GM18502 (cell line): ENCODE measurements around the gene RGS10.
A peak's percentile ranks its signal among the peaks of the same experiment; 100 is the strongest.
"Not testable (repeated sequence)": the region's sequence is repeated elsewhere in the genome, so short reads cannot be mapped to it uniquely, and the experiment has no call there.

Experiments
- ATAC-seq: cut with Tn5 transposase; IDR thresholded peaks from one replicate; pipeline ENCODE4 v1.9.1; 2021; ENCODE audit warnings: mild to moderate bottlenecking; ENCODE audit not compliant: unreplicated experiment, poor library complexity

The RGS10 gene, protein sequence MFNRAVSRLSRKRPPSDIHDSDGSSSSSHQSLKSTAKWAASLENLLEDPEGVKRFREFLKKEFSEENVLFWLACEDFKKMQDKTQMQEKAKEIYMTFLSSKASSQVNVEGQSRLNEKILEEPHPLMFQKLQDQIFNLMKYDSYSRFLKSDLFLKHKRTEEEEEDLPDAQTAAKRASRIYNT

DNA sequence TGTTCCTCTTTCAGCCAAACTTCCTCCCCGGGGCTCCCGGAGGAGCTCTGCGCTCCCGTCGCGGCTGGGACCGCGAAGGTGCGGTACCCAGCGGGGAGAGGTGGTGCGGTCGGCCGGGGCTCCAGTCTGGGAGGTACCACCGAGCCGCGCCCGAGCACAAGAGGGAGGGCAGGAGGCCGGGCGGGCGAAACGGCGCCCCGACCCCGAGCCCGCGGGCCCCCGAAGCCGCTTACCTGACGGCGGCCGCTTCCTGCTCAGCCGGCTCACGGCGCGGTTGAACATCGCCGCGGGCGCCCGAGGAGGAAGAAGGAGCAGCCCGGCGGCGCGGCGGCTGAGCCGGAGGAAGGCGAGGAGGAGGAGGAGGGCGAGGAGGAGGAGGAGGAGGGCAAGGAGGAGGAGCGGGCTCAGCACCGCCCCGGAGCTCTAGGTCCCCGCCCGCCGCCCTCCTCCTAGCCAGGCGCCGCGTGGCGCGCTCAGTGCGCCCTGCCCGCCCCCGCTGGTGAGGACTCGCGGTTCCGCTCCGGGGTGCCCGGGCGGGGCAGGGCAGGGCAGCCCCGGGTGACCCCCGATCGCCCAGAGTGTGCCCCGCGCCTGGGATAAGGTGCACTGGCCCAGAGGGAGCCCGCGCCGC, at the start of gene RGS10:
Gene RGS10, minus strand, starts transcription at position 363 of the 631 bp plus-strand sequence. Its CDS starts 81 bp downstream, at position 282.
- ATAC-seq, result peak; percentile 73

DNA sequence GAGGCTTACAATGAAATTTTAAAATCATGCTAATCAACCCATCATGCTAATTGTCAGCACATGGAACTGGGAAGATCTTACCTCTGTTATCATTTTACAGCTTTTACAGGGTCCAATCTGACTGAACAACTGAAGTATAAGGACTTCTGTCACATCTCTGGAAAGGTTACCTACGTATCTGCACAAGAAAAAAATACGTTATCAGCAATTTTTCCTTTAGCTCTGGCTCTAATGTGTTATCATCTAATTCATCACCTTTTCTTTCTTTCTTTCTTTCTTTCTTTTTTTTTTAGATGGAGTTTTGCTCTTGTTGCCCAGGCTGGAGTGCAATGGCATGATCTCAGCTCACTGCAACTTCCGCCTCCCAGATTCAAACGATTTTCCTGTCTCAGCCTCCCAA, 45.6 kb upstream of the RGS10 start:
- no peak for ATAC-seq

DNA sequence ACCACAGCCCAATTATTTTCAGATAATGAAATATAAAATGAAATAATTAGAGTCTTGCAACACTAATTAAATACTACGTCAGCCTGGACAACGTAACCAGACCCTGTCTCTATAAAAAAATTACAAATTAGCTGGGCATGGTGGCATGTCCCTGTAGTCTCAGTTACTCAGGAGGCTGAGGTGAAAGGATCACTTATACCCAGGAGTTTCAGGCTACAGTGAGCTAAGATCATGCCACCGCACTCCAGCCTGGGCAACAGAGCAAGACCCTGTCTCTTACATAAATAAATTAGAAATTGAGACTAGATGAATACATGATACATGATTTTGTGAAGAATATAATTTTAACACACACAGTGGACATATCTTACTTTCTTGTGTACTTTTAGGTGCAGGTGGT, 35.8 kb upstream of the RGS10 start:
- ATAC-seq, result no peak

DNA sequence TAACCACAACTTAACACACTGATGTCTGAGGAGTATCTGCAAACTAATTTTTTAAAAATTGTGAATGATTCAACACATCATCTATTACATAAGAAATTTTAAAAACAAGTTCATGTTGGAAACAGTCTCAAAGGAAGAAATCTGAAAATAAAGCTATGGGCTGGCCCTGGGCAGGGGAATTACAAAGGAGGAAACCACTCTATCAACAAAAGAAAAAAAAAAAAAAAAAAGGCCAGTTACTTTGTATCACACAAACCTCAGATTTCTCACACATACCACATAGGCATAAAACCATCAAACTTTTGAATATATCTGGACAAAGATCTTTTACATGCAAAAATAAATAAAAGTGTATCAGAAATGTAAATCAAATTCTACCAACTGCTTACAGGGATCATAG, 33.5 kb upstream of the RGS10 start:
- no peak for ATAC-seq

DNA sequence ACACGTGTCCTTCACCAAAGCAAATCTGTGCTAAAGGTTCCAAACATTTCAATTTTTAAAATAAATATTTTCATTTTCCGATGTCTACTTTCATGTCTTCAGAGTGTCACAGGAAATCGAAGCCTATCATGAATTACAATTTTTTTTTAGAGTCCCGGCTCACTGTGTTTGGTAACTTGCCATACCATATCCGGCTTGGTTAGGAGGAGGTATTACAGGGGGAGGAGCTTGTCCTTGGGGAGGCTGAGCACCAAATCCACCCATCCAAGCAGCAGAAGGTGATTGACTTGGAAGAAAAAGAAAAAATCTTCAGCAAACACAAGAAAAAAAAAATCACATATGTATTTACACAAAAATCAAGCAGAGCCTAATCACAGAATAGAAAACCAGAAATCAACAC, 33.0 kb upstream of the RGS10 start:
- no peak for ATAC-seq

DNA sequence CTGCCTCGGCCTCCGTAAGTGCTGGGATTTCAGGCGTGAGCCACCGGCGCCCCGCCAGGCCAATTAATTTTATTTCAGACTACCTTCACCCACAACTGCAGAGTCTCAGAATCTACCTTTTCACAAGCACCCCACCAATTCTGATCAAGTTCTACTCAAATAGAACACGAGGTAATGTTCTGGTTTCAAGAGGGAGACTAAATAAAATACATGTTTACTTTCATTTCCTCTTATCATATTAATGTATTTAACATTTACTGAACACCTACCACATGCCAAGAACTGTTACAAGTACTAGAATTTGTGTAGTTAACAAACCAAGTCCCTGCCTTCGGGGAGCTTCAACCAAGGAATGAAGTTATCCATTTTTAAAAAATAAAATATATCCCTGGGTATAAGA, 25.5 kb upstream of the RGS10 start:
- ATAC-seq, result no peak

DNA sequence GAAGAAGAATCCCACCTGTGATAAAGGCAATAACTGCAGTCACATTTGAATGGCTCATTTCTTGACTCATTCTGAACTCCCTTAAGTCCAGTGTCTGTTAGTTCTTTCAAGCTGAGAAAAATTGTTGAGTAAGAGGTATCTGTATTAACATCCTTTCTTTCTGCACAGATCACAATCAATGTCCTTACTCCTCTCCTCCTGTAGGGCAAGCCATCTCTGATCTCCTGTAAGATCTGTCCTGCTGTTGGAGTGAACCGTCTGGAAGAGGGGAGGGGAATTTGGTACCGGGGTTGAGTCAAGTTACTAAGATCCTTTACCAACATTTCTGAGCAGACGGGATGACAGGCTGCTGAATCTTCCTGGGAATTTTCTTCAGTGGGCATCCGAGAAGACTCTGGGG, 19.6 kb upstream of the RGS10 start:
- ATAC-seq, result no peak

DNA sequence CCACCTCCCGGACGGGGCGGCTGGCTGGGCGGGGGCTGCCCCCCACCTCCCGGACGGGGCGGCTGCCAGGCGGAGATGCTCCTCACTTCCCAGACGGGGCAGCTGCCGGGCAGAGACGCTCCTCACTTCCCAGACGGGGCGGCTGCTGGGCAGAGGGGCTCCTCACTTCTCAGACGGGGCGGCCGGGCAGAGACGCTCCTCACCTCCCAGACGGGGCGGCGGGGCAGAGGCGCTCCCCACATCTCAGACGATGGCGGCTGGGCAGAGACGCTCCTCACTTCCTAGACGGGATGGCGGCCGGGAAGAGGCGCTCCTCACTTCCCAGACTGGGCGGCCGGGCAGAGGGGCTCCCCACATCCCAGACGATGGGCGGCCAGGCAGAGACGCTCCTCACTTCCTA, 17.0 kb upstream of the RGS10 start:
- ATAC-seq, result not testable (repeated sequence)

DNA sequence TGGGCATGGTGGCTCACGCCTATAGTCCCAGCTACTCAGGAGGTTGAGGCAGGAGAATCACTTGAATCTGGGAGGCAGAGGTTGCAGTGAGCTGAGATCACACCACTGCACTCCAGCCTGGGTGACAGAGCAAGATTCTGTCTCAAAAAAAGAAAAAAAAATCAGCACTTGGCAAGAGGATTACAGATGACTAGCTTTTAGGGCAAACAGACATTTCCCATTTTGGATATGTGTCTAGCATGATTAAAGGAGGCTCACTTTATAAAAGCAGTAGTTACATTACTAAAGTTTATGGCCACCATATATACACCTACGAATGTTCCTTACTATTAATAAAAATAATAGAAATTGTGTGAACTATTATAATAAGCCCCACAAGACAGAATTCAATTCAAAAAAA, 13.6 kb upstream of the RGS10 start:
- ATAC-seq, result not testable (repeated sequence)

DNA sequence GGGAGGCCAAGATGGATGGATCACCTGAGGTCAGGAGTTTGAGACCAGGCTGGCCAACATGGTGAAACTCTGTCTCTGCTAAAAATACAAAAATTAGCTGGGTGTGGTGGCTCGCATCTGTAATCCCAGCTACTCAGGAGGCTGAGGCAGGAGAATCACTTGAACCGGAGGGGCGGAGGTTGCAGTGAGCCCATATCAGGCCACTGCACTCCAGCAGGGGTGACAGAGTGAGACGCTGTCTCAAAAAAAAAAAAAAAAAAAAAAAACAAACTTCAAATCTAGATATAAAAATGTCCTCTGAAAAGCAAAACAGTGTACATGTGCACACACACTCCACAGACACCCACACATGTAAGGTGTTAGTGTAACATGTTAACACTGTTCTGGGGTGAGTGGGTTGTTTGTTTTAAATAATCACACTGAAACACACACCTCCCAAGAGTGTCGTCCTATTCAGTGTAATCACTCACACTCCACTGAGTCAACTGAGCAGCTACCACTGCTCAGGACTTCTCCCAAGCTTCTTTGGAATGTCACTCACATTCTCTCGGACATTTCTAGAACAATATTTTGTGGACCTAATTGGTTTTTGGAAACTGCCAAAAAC, 12.8 kb upstream of the RGS10 start:
- no peak for ATAC-seq

DNA sequence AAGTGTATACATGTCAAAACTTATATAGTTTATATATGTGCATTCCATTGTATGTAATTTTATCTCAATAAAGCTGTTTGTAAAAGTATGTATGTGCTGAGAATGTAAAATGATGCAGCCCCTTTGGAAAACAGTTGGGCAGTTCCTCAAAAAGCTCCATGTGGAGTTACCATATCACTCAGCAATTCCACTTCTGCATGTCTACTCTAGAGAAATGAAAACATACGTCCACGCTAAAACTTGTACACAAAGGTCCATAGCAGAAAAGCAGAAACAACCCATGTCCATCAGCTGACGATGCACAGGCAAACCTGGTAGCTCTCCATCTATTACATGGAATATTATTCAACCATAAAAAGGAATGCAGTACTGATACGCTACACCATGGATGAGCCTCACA, 8.3 kb upstream of the RGS10 start:
- no peak for ATAC-seq

DNA sequence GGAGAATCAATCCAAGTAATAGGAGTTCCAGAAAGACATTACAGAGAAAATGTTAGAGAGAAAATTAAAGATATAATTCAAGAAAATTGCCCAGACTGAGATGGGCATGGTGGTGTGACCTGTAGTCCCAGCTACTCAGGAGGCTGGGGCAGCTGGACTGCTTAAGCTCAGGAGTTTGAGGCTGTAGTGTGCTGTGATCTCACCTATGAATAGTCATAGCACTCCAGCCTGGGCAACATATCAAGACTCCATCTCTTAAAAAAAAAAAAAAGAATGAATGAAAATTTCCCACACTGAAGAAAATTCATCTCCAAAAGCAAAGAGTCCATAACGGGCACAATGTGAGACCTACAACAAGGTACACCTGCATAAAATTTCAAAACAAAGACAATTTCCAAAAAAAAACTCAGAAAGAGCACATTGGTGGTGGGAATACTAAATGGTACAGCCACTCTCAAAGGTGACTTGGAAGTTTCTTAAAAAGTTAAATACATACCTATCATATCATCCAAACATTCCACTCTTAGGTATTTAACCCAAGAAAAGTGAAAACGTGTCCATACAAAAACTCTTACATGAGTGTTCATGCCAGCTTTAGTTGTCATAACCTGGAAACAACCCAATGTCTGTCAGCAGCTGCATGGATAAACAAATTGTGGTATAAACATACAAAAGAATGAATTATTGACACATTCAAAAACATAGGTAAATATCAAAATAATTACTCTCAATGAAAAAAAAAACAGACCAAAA, 6.9 kb upstream of the RGS10 start:
- ATAC-seq, result no peak

DNA sequence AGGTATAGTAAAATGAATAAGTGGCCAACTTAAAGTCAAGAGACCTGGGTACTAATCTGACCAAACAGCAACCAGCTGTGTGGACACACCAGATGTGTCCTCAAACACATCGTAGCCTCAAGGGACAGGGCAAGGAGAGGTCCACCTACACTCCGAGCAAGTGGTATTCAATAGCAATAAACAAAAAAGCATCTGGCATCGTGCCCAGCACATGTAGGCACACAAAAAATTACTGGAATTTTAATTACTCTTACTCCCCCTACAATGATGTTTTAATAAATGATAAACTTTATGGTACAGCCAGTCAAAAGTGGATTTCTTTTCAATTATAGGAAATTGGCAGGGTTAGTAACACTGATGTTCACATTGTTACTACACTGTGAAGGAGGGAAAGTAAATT, 3.5 kb upstream of the RGS10 start:
- ATAC-seq, result no peak

DNA sequence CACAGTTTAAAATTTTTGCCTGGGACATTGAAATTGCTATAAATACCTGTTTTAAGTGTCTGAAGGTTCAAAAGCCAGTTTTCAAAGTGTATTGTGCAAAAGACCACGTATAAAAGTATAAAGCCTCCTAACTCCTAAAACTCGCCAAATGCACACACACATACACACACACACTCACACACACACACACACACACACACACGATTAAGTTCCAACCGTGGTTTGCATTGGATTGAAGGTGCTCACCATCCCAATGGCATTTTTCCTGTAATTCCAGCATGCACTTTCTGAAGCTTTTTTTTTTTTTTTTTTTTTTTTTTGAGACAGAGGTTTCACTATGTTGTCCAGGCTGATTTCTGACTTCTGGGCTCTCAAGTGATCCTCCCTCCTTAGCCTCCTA, 2.8 kb upstream of the RGS10 start:
- ATAC-seq, result no peak

DNA sequence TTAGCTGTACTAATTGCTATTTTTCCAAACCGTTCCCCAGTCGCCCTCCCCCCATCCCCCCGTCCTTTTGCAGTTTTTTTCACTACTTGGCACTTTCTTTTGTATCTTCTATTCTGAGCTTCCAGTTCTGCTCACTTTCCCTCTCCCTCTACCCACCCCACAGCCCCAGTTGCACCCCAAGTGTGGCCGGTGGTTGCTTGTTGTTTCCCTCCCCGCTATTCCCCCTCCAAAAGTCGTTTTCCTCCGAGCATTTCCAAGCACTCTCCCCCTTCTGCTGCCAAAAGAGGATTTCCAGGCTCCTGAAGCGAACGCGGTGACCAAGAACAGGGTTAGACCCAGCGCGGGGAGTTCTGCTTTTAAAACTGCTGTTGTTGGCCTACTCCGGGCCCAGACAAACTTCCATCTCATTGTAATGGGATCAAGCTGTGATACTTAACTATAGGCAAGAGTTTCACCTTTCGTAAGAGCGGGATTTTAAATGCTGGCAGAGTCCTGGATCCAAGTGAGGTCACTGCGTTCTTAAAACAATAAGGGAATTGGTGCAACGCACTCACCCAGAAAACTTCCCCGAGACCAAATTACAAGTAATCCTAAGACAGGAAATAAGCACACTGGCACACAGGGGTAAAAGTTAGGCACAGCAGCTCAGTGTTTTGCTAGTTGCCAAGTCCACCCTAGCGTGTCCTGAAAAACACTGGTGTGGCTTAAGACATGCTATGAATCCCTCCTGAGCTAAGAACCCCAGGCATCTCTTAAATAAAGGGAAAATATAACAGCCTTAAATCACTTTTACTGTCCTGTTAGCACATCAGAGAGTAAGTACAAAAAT, 1.5 kb upstream of the RGS10 start:
- ATAC-seq, result no peak

DNA sequence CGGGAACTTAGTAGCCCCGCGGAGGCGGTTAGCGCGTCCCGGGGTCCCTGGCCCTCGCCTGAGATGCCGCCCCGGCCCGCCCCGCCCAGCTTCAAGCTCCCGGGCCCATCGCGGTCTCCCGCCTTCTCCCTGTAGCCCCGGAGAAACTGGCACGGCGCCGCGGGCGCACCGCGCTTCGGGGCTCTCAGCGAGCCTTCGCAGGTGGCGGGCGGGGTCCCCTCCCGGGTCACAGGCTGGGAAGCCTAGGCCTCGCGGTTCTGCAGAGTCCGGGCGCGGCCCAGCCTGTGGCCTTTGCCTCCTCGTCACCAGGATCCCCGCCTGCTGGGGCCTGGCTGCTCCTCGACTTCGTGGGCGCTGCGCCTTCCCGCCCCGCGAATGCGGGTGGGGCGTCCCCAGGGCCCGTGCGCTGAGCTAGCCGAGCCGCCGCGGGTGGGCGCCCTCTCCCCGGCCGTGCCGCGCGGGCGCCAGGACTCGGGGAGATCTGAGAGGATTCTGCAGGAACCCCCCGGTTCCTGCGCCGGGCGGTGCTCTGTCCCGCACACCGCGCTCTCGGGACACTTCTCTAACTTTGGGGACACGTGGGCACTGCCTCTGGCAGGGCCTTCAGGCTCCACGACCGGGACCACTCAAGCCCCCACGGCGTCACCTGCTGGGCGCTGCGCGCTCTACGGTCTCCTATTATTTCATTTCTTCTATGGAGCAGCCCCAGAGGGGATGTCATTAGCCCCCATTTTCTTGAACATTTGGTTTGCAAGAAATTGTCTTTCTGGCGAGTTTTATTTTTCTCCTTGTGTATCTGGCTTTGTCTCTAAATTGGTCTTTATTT, 682 bp upstream of the RGS10 start:
- peak; percentile 50 for ATAC-seq

DNA sequence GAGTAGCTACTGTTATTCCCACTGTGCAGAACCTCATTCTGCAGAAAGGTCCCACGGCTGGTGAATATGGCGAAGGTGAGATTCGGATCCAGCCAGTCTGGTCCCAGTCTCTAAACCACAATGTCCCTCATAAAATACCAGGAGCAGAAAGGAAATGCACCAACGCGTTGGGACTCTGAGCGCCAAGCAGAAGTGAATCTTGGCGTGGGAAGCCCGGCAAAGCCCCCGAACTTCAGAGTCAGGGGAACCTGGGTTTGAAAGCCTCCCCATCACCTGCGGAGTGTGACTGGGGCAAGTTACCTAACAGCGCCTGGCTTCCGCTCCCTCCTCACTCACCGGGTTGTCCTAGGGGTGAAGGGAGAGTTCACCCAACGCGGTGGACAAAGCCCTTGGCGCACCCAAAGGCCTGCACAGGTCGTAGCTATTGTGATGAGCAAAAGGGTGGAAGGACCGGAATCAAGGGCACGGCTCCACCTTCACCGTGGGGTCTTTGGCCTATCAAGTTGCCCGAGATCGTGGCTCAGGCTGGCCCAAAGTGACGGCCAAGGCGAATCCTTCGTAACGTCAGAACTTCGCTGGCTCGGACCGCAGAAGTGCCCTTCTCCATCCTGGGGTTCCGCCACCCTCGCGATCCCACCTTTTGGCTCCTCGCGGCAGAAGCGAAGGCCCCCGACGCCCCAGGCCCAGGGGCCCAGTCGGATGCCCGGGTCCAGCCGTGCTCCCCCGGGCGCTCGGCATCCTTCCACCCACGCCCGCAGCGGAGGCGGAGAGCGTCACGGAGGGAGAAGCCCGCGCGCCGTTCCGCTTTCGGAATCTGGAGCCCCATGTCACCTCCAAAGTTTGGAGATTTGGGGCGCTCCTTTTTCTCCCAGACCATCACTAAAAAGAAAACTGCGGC, 811 bp downstream of the RGS10 start:
- peak; percentile 19 for ATAC-seq

DNA sequence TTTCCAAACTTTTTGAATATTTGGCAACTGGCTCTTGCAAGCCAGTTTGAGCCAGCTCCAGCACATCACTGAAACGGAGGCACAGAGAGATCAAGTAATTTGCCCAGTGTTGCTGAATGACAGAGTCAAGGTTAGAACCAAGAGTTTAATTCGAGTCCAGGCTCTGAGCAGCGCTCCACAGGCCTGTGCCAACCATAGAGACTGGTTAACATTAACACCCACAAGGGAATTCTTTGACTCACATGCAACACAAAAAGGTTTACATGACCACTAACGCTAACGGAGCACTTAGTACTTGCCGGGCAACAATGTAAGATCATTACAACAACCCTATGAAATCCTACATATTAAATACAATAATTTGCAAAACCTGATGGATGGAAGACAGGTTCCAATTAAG, 1.5 kb downstream of the RGS10 start:
- ATAC-seq, result no peak

DNA sequence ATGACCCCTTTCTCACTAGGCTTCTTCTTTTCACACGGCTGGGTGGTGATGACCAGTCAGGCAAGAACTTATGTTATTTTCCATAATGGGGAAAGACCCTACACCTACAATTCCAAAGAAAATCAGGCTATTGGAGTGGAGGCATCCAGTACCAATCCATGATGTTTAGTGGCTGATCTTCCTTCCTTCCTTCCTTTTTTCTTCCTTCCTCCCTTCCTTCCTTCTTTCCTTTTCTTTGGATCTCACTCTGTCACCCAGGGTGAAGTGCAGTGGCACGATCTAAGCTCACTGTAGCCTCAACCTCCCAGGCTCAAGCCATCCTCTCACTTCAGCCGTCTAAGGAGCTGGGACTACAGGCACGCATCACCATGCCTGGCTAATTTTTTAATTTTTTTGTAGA, 2.5 kb downstream of the RGS10 start:
- no peak for ATAC-seq
